ENCODE data around the gene UNC5B. TPM values are rescaled to one million over a fixed set of nuclear protein-coding genes. Genes with fewer than 3 reads are reported as not detected.

Gene UNC5B
- total RNA-seq, 1 donor from 2014 or later, result 22.2 TPM

GRCh38 chr10:71260622-71261325 is 48.4 kb downstream of the UNC5B start:
- H3K27ac ChIP-seq, result no peak overlapping the region
- ATAC-seq, result peak; percentile 20 to 60
- no peak overlapping the region for H3K4me3 ChIP-seq
- H3K4me1 ChIP-seq, result peaks cover 26% of the 10 kb centered on the region
- no peak for DNase-seq
- H3K9me3 ChIP-seq, result no peaks in the 10 kb centered on the region
- no peaks in the 10 kb centered on the region for H3K36me3 ChIP-seq
- no peak for TF ChIP-seq CTCF (IDR thresholded peaks at IDR 0.05)
- no peaks in the 10 kb centered on the region for H3K27me3 ChIP-seq (ENCODE audit: low read depth)
- intact Hi-C loops (cut with DNase I), result no loop called here

- H3K4me1 ChIP-seq, result peaks cover 18% of the 10 kb centered on the region
- H3K4me3 ChIP-seq, result no peak overlapping the region
- no peak for DNase-seq
- no peaks in the 10 kb centered on the region for H3K9me3 ChIP-seq
- no peaks in the 10 kb centered on the region for H3K36me3 ChIP-seq
- ATAC-seq, result no peak
- TF ChIP-seq CTCF (IDR thresholded peaks at IDR 0.05), result no peak
- intact Hi-C loops (cut with DNase I), result no loop called here
- no peaks in the 10 kb centered on the region for H3K27me3 ChIP-seq (ENCODE audit: low read depth)
- H3K27ac ChIP-seq, result no peak overlapping the region
These were observed 49.7 kb downstream of the UNC5B start for GRCh38 chr10:71262027-71262426.

- no peak overlapping the region for H3K4me3 ChIP-seq
- no peaks in the 10 kb centered on the region for H3K9me3 ChIP-seq
- TF ChIP-seq CTCF (IDR thresholded peaks at IDR 0.05), result no peak
- ATAC-seq (no peak), DNase-seq (no peak)
- intact Hi-C loops (cut with DNase I), result no loop called here
- H3K4me1 ChIP-seq, result peaks cover 18% of the 10 kb centered on the region
- H3K27ac ChIP-seq, result no peak overlapping the region
- no peaks in the 10 kb centered on the region for H3K36me3 ChIP-seq
- no peaks in the 10 kb centered on the region for H3K27me3 ChIP-seq (ENCODE audit: low read depth)
These were observed 50.4 kb downstream of the UNC5B start for GRCh38 chr10:71262817-71263216.

GRCh38 chr10:71263376-71263775 is 51.0 kb downstream of the UNC5B start:
- no peaks in the 10 kb centered on the region for H3K36me3 ChIP-seq
- H3K27ac ChIP-seq, result no peak overlapping the region
- no peak overlapping the region for H3K4me3 ChIP-seq
- H3K27me3 ChIP-seq (ENCODE audit: low read depth), result no peaks in the 10 kb centered on the region
- no peak for ATAC-seq
- H3K9me3 ChIP-seq, result no peaks in the 10 kb centered on the region
- TF ChIP-seq CTCF (IDR thresholded peaks at IDR 0.05), result no peak
- no peak for DNase-seq
- peaks cover 18% of the 10 kb centered on the region for H3K4me1 ChIP-seq
- intact Hi-C loops (cut with DNase I), result no loop called here

GRCh38 chr10:71264345-71265200 is 52.2 kb downstream of the UNC5B start:
- ATAC-seq (no peak), DNase-seq (no peak)
- intact Hi-C loops (cut with DNase I), result no loop called here
- no peak for TF ChIP-seq CTCF (IDR thresholded peaks at IDR 0.05)
- Histone ChIP-seq H3K9me3 (no peaks in the 10 kb centered on the region), H3K36me3 (no peaks in the 10 kb centered on the region), H3K4me3 (no peak overlapping the region), H3K27me3 (ENCODE audit: low read depth) (no peaks in the 10 kb centered on the region), H3K4me1 (peaks cover 18% of the 10 kb centered on the region), H3K27ac (no peak overlapping the region)

All from lower lobe of right lung (tissue), 2 donors.